ENCODE measurements around the gene CD46.
A peak's percentile ranks its signal among the peaks of the same experiment; 100 is the strongest.

Gene CD46

DNA sequence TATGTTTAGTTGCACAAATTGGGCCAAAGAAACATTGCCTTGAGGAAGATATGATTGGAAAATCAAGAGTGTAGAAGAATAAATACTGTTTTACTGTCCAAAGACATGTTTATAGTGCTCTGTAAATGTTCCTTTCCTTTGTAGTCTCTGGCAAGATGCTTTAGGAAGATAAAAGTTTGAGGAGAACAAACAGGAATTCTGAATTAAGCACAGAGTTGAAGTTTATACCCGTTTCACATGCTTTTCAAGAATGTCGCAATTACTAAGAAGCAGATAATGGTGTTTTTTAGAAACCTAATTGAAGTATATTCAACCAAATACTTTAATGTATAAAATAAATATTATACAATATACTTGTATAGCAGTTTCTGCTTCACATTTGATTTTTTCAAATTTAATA, 43.0 kb downstream of the CD46 start:
- DNase-seq (ENCODE audit: low read depth in 2 of 2) = no peak

DNA sequence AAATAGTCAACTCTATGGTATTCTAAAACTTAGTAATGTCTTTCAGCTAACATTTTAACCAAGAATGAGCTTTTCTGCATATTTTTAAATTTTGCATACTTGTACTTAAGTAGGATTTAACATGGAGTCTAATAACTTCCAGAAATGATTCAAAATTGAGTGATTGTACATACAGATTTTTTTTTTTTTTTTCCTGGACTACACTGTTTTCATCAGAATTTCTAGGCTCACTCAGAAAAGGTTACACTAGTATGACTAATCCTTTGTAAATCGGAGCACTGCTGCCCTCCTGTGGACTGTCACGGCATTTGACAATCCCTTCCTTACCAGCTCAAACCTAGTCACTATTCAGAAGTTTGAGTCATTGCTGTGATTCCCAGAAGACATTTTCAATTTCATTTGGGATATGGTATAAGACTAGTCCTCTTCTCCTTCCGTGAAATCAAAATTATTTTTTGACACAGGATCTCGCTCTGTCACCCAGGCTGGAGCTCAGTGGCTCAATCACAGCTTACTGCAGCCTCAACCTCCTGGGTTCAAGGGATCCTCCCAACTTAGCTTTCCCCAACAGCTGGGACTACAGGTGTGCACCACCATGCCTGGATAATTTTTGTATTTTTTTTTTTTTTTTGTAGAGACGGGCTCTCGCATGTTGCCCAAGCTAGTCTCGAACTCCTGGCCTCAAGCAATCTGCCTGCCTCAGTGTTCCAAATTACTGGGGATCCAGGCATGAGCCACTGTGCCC, 45.5 kb downstream of the CD46 start:
- peak; percentile 56 to 61 for DNase-seq (ENCODE audit: low read depth in 2 of 2)

DNA sequence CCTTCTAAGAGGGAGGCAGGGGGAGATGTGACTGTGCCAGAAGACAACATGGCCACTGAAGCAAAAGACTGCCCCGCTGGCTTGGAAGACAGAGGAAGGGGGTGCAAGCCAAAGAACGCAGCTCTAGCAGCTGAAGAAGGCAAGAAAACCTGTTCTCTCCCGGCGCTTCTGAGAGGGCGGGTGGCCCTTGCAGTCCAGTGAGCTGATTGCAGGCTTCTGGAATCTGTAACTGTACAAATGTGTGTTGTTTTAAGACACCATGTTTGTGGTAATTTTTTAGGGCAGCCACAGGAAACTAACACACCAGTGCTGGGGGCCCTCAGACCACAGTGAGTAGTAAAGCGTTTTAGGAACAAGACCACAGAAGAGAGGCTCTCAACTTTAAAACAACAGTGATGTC, 47.0 kb downstream of the CD46 start:
- no peak for DNase-seq (ENCODE audit: low read depth in 2 of 2)

DNA sequence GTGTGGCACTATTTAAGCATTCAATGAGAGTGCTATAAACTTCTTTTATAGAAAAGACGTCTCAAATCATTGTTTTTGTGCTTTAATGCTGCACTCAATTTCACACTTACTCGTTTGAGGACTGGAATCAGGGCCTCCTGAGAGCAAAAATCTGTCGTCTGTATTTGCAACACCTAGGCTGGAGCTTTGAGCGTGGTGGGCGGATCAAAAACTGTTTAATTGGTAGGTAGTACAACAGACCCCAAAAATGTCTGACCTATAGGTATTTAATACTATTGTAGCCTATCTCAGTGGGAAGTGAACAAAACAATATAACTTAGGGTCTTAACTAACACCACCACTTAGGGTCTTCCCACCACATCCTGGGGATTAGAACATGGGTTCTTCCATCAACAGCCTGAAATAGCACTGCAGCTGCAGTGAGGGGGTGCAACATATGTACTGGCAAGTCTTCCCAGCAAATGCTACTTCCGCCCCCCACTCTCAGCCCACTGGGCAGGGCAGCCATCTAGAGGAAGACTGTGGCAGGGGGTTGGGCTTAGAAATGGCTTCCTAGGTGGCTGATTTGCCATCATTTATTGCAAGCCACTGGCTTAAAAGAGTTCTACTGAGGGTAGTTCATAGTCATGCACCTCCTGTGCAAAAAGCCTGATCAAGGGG, 48.3 kb downstream of the CD46 start:
- no peak for DNase-seq (ENCODE audit: low read depth in 2 of 2)

DNA sequence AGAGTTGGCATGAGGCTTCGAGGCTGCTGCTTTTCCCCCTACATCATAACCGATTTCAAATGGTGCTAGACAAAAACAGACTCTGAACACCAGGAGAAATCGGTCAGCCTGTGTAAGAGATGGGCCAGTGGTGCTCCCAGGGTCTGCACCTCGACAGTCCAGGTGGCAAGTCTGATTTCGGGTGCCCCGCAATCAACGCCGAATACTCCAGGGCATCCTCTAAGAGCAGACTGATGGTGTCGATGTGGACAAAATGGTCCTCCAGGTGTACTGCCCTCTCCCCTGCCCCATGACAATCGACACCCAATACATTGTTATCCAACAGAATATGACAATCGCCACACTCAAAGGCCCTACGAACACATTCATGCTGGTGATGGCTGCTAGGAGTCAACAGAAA, 50.0 kb downstream of the CD46 start:
- no peak for DNase-seq (ENCODE audit: low read depth in 2 of 2)

DNA sequence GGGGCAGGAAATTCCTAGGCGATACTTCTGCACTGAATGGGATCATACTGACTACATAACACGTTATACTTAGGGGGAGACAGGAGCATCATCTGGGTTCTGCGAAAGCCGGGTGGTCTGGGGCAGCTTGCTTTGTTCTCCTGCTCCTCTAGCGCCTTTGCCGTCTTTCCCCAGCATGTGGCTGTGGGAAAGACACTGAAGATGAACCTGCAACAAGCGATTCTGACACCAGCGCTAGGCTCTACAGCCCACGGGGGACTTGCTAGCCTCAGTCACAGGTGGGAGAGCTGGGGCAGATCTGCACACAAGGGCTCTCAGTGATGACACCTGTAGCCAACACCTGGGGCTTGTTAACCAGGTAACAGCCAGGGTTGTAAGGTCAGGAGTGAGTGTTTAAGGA, 51.8 kb downstream of the CD46 start:
- DNase-seq (ENCODE audit: low read depth in 2 of 2) = no peak

DNA sequence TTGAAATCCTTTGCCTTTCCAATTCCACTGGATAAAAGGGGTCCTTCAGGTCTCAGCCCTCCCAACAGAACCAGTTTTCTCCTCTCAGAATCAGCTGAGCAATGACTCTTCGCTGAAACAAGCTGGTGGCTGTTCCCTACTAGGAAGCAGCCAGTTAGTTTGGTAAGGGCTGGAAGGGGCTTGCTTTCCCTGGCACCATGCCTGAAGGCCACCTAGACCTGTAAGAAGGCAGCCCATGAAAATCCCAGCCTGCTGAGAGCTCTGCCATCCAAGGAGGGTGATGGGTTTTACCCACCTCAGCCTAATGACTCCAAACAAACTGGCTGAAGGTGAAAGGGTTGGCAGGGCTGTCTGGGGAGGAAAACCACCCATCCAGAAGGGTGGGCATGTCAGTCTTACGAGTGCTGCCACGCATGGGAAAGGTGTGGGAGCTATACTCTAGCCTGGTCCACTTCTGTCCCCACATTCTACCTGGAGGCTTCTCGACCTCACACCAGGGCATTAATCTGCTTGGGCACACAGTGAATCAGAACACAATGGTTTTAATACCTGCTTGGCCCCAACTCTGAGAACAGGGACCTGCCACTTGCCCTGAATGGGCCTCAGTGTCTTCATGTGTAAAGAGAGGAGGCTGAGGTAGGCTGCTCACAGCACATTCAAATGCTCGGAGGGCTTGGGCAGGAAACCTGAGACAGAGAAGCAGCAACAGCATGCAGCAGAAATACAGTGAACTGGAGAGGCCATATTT, 53.0 kb downstream of the CD46 start:
- DNase-seq (ENCODE audit: low read depth in 2 of 2) = no peak

DNA sequence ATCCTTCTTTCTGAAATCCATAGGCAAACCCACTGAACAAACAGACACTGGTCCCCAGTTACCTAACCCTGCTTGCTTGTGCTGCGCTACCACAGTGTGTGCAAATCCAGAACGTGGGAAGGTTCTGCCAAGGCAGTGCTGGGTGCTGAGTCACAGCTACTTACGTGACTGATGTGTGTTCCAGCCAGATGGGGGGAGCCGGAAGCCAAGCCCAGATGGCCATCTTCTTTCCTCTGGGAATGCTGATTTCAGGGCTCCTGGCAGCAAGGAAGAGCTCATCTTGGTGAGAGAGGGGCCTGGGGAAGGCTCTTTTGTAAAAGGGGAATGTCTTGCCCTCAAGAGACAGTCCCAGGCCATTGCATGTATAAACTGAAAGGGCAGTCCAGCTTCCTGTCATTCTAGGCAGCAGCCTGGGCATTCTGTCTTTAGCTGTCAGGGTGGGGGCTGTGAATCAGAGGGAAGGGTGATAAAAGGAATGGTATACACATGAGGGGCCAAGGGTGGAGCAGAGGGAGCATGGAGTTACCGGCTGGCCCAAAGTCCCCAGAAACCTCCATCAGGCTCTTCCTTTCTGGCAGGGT, 54.1 kb downstream of the CD46 start:
- DNase-seq (ENCODE audit: low read depth in 2 of 2) = no peak

DNA sequence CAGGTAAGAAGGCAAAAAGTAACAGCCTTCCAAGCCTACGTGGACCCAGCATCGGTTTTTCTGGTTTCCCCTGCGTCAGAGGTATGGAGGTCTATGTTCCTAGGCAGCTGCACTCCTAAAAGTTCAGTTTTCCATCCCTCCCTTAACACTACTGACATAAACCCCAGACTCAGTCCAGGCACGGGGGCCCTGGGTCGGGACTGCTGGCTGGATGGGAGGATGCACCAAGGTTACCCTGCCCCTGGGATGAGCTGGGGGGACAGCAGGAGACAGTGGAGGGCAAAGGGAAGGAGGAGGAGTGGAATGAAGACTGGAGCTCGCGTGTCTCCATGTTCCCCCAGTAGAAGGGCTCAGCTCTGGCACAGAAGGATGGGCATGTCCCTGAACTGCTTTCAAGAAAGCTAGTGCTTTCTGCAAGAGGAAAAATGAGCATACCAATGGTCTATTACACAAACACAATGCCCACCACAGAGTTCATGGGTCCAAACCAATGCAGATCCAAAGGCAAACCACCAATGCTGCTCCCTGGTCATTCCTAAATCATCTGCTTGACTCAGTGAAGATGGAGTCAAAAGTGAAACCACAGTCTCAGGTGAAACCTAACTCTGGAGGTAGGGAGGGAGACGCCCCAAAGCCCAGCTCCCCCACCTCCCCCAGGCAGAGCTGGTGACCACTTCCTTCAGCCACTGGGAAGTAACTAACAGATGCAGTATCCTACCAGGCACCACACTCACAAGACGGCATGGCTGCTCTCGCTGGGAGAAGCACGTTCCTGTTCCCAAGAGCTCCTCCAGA, 54.9 kb downstream of the CD46 start:
- DNase-seq (ENCODE audit: low read depth in 2 of 2) = no peak

DNA sequence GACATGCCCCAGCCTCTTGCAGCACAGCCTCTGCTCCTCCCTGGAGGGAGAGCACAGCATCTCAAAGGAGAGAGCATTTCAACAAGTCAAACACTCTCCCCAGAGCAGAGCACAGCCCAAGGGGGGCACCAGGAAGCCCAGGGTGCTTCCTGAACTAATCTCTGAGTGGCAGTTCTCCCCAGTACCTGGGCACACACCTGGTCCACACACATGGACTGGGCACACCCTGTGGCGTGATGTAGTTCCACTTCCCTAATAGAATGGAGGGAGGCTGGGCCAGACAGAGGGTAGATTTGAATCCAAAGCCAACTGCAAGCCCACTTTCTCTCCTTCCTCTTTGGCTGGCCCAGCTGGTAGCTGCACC, 55.5 kb downstream of the CD46 start:
- DNase-seq (ENCODE audit: low read depth in 2 of 2) = no peak

DNA sequence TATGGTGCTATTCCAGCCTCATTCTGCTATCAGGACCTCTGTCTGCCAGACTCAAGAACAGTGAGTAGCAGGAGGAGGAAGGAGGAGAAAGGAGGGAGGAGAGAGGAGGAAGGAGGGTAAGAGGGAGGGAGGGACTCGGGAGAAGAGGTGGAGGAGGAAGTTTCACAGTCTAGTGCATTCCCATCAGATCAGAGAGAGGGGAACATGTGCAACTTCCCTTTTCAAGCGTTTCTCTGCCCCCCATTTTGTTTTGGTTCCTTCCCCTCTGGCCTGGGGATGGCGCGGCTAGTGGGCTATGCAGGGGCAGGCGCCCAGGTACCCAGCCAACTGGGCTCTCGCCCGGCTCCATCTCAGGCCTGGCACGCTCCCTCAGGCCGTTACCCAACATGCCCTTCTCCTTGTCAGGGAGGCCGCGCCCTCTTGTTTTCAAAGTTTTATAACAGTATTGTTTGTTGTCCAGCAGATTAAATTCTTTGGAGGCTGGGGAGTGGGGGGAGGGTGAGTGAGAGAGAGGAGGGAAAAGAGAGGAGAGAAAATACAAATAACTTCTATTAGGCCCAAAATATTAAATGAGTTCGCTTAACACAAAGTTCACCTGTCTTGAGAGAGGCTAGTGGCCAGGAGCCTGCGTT, 56.0 kb downstream of the CD46 start:
- DNase-seq (ENCODE audit: low read depth in 2 of 2) = no peak

DNA sequence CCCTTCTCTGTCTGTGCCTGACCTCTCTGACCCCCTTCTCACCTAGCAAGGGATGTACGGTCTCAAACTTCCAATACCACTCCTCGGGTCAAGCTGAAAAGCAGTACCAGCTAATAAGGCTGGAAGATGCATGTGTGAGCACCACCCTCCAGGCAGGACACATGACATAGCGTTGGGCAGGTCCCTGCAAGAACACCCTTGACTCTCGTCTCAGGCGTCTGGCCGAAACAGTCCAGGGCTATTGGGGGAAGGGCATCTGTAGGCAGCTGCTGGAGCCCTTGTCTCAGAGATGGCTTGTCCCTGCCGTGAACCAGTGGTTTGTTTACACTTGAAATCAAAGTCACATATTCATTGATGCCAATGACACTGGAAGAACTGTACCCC, 56.5 kb downstream of the CD46 start:
- no peak for DNase-seq (ENCODE audit: low read depth in 2 of 2)

DNA sequence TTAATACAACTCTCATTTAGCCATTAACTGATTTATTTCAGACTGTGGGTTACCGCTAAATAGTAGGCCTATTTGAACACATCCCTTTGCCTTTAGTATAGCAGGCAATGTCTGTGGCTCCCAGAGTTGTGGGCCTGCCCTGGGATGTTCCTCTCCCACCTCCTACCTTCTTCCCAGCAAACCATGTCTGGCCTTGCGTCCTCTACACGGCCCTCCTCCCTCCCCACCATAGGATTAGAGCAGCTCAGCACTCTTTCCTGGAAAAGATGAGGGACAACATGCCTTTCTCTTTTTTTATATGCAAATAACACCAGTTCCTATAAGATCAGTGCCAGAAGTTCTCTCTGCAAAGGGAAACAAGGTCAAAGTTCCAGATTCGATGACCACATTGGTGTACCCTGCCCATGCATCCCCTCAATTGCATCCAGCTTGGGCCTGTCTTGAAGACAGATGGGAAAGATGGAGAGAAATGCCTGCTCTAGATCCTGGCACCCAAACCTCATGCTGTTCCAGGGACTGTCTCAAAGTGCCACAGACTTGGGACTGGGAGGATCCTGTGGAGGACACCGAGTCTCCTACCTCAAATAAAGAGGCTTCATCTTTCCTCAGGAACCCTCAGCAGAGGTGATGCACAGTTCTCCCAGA, 57.2 kb downstream of the CD46 start:
- DNase-seq (ENCODE audit: low read depth in 2 of 2) = no peak

DNA sequence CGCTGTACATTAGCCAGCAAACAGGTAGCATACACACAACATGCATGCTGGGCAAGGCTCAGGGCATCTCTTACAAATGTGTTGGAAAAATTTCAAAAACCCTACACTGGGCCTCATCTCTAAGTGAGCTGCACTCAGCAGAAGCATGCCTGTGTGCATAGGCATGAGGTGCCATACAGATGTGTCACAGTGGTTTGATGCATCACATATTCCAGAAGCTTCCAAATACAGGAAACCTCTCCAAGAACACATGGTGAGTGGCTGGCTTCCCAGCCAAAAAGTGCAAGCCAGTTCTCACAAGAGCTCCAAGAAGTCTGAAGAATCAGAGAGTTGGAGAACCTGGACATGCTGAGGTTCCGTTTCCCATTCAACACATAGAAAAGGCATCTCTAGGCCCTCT, 58.3 kb downstream of the CD46 start:
- no peak for DNase-seq (ENCODE audit: low read depth in 2 of 2)

DNA sequence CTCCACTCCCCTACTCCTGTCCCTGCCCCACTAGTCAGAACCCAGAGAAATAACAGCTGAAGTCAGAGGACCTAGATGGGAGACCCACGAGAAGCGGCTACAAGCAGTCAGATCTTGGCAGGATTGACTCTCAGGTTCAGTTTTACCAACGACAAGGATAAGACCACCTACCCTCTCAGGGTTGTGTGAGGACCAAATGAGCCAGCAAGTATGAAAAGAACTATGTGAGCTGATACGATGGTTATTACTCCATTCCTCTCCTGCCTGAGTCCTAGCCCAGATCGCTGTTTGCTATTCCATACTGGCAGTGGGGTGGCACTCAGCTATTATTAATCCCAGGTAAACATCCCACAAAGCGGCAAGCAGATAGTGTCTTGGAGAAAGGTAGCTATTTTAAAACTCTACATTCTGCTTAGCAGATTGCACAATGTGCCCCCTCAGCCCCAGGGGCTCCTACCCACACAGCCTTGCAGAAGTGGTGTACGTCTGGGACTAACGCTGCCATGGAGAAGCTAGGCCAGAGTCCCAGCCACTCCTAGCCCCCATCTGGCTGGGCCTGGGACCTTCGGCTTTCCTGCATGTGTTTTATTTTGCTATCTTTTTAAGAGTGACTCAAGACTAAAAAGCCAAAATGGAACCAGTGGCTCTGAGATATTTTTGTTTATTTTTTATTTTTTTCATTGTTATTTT, 58.9 kb downstream of the CD46 start:
- no peak for DNase-seq (ENCODE audit: low read depth in 2 of 2)

DNA sequence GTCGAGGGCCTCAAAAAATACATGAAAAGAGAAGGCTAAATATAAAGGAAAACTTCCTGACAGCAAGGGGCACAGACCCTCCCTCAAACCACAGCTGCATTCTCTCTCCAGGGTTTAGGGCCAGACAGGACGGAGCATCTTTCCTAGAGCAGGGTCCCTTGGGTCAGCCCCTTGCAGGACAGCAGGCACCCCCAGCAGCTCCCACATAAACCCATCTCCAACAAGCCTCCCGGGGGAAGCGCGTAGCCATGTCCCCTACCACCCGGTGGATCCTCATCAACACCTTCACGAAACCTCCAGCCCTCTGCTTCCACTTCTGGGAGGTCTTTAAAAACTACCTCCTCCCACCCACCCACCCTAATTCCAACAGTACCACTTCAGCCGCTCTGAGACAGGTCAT, 59.5 kb downstream of the CD46 start:
- no peak for DNase-seq (ENCODE audit: low read depth in 2 of 2)

DNA sequence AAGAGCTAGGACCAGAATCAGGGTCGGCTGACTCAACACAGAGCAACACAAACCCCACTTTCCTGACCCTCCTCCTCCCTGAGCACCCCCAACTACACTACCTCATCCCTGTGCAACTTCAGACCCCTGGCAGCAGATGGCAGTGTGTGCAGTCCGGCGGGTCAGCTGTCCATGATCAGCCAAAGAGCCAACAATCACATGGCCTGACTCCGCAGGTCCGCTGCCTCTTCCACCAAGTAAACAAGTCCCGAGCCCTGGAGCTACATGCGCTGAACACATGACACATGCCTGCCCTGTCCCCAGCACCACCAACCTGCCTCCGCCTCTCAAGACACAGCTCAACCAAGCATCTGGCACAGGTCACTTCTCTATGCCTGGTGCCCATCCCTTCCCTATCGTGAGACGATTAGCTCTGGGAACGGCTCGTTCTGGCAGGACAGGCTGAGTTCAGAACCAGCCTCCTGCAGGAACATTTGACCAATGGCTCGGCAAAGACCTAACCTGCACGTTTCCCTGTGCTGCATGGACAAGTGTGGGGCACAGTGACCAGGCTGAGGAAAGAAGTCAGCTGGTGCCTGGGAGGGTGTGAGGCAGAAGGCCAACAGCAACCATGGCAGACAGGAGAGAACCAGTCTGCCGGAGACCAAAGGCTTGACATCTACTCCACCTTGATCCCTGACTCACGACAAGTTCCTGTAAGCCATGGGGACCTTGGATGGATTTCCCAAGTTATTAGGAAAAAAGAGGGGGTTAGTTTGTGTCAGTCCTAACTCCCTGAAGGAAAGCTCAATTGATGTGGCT, 60.3 kb downstream of the CD46 start:
- no peak for DNase-seq (ENCODE audit: low read depth in 2 of 2)

DNA sequence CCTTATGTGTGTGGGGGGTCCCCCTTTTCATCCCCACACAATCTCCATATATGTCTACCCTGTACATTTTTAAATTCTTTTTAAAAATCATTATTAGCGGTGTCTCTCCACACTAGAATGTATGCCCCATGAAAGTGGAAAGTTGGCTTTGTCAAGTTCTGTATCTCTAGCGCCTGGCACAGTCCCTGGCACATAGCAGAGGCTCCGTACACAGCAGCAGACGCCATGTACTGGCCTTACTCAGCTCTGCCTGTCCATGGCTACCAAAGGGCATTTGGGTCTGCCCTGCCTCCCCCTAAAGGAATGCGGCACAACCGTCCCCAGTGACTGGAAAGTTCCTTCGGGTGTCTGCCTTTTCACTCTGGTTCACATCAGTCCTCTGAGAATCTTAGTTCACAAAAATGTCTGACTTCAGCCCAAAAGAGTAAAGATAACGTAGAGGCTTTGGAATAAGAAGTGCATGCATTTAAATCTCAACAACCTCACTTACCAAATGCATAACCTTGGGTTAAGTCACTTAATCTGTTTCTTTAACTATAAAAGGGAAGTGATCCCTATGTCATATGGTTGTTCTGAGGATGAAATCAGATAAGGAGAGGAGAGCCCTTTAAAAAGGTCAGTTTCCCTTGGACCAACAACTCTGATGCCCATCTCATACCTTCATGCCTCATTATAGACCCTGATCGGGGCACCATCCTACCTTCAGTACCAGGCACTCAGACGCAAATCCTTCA, 61.1 kb downstream of the CD46 start:
- no peak for DNase-seq (ENCODE audit: low read depth in 2 of 2)

DNA sequence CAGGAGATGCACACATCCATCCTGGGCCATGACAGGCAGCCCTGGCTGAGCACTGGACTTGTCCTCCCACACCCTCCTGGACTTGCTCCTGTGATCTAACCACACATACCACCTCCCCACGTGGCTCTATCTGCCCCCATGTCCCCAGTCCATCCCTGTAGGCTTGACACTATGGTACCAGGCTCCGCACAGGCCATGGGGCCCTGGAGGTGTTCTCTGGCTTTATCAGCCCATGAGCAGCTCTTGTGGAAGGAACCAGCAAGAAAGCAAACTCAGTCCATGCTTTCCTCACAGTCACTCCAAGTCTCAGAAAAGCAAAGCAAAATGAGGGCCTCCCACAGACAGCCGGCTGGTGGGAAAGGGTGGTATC, 61.6 kb downstream of the CD46 start:
- DNase-seq (ENCODE audit: low read depth in 2 of 2) = no peak

Measured in stimulated activated CD8-positive, alpha-beta memory T cell treated with anti-CD3 and anti-CD28 coated beads, Interleukin-15, amount 100 ng/mL, for 48 hours (primary cell).